Osteoblast (primary cell): ENCODE data around the gene CEP164. TPM values are rescaled to one million over a fixed set of nuclear protein-coding genes. Genes with fewer than 3 reads are reported as not detected.
"Not testable (repeated sequence)": the region's sequence is repeated elsewhere in the genome, so short reads cannot be mapped to it uniquely, and the experiment has no call there.

ENCODE experiments used
- DNase-seq: peaks from one replicate; pipeline ENCODE4 v3.0.0; 2011; ENCODE audit warnings: low spot score, mixed read lengths; ENCODE audit not compliant: insufficient read length; ENCODE audit errors: missing footprints
- H2AFZ ChIP-seq: 2 replicates; pipeline ENCODE4 v1.6.0; 2011; ENCODE audit warnings: mild to moderate bottlenecking, low read length
- H3K27ac ChIP-seq: 2 replicates; pipeline ENCODE4 v1.5.1; 2011; ENCODE audit warnings: mild to moderate bottlenecking, low read depth, low read length, moderate library complexity
- H3K27me3 ChIP-seq: 2 replicates; pipeline ENCODE4 v1.6.0; 2012; ENCODE audit warnings: mild to moderate bottlenecking, control low read depth, inconsistent platforms, low read length, moderate library complexity; ENCODE audit not compliant: insufficient read depth
- H3K36me3 ChIP-seq: 2 replicates; pipeline ENCODE4 v1.5.1; 2011; ENCODE audit warnings: mild to moderate bottlenecking, low read length, control low read depth, moderate library complexity; ENCODE audit not compliant: insufficient read depth
- H3K4me1 ChIP-seq: 2 replicates; pipeline ENCODE4 v1.5.1; 2011; ENCODE audit warnings: mild to moderate bottlenecking, low read length, control low read depth, moderate library complexity; ENCODE audit not compliant: insufficient read depth
- H3K4me2 ChIP-seq: 2 replicates; pipeline ENCODE4 v1.6.0; 2011; ENCODE audit warnings: mild to moderate bottlenecking, low read length; ENCODE audit not compliant: insufficient read depth
- H3K4me3 ChIP-seq: fragments of 200-600 bp; sonication (generic); 3 replicates; pipeline ENCODE4 v1.5.1; 2012; ENCODE audit warnings: mild to moderate bottlenecking, low read length, inconsistent platforms; ENCODE audit not compliant: insufficient read depth
- H3K79me2 ChIP-seq: 2 replicates; pipeline ENCODE4 v1.6.0; 2012; ENCODE audit warnings: mild to moderate bottlenecking, low read length, control low read depth, inconsistent platforms; ENCODE audit not compliant: insufficient read depth
- H3K9me3 ChIP-seq: 2 replicates; pipeline ENCODE4 v1.5.1; 2011; ENCODE audit warnings: low read depth, low read length, control low read depth
- H4K20me1 ChIP-seq: 2 replicates; pipeline ENCODE4 v1.6.0; 2012; ENCODE audit warnings: mild to moderate bottlenecking, low read length, control low read depth; ENCODE audit not compliant: insufficient read depth
- total RNA-seq: library from RNA; depleted of rRNA; stranded (reverse); fragments of >200 nt; gene quantifications from 2 replicates; pipeline ENCODE4 v1.2.3, GENCODE V29; 2012
- TF ChIP-seq, protein P1 (sequence below): IDR thresholded peaks from 2 replicates; pipeline ENCODE4 v1.5.1; 2011; ENCODE audit warnings: mild to moderate bottlenecking, low read depth, low read length, moderate library complexity; ENCODE audit errors: extremely low read depth

The CEP164 gene
- total RNA-seq, 1 donor = 38.0 TPM

- H3K27me3 ChIP-seq = no peaks in the 10 kb centered on the region
- DNase-seq = peak; percentile 98
- H3K27ac ChIP-seq = peak within 1 kb of the TSS; percentile 51
- H3K4me3 ChIP-seq = peak within 1 kb of the TSS; percentile 74
- no peaks in the 10 kb centered on the region for H3K9me3 ChIP-seq
- H3K4me2 ChIP-seq = peak within 1 kb of the TSS; percentile 98
- H3K36me3 ChIP-seq = no peaks in the 10 kb centered on the region
- H2AFZ ChIP-seq = peak within 1 kb of the TSS; percentile 94
- peaks cover 26% of the 10 kb centered on the region for H3K79me2 ChIP-seq
- peaks cover 16% of the 10 kb centered on the region for H4K20me1 ChIP-seq
- peaks cover 27% of the 10 kb centered on the region for H3K4me1 ChIP-seq
- TF ChIP-seq, protein P1, sequence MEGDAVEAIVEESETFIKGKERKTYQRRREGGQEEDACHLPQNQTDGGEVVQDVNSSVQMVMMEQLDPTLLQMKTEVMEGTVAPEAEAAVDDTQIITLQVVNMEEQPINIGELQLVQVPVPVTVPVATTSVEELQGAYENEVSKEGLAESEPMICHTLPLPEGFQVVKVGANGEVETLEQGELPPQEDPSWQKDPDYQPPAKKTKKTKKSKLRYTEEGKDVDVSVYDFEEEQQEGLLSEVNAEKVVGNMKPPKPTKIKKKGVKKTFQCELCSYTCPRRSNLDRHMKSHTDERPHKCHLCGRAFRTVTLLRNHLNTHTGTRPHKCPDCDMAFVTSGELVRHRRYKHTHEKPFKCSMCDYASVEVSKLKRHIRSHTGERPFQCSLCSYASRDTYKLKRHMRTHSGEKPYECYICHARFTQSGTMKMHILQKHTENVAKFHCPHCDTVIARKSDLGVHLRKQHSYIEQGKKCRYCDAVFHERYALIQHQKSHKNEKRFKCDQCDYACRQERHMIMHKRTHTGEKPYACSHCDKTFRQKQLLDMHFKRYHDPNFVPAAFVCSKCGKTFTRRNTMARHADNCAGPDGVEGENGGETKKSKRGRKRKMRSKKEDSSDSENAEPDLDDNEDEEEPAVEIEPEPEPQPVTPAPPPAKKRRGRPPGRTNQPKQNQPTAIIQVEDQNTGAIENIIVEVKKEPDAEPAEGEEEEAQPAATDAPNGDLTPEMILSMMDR = peak; percentile 41
Observed at GRCh38 chr11:117316197-117316961, 11.3 kb upstream of the CEP164 start, which contains the start of gene BACE1. TSS of gene BACE1 (minus strand) at chr11:117316256. CDS start at chr11:117315795, 461 bp downstream.

- H3K4me3 ChIP-seq = no peak overlapping the region
- no peaks in the 10 kb centered on the region for H3K27me3 ChIP-seq
- H3K79me2 ChIP-seq = peaks cover 20% of the 10 kb centered on the region
- H2AFZ ChIP-seq = no peak overlapping the region
- H3K27ac ChIP-seq = peak overlapping the region; percentile 0
- H3K36me3 ChIP-seq = no peaks in the 10 kb centered on the region
- peaks cover 14% of the 10 kb centered on the region for H4K20me1 ChIP-seq
- peaks cover 27% of the 10 kb centered on the region for H3K4me1 ChIP-seq
- H3K4me2 ChIP-seq = no peak overlapping the region
- no peaks in the 10 kb centered on the region for H3K9me3 ChIP-seq
- DNase-seq = no peak
- TF ChIP-seq, protein P1 = no peak
Observed at GRCh38 chr11:117318738-117319137, 8.9 kb upstream of the CEP164 start.

GRCh38 chr11:117319214-117319840 lies 8.3 kb upstream of the CEP164 start:
- no peak overlapping the region for H3K4me3 ChIP-seq
- H2AFZ ChIP-seq = no peak overlapping the region
- H4K20me1 ChIP-seq = peaks cover 8% of the 10 kb centered on the region
- peaks cover 21% of the 10 kb centered on the region for H3K4me1 ChIP-seq
- no peaks in the 10 kb centered on the region for H3K27me3 ChIP-seq
- TF ChIP-seq, protein P1 = no peak
- peaks cover 14% of the 10 kb centered on the region for H3K79me2 ChIP-seq
- DNase-seq = peak; percentile 81
- peak overlapping the region; percentile 45 for H3K4me2 ChIP-seq
- no peaks in the 10 kb centered on the region for H3K9me3 ChIP-seq
- no peaks in the 10 kb centered on the region for H3K36me3 ChIP-seq
- peak overlapping the region; percentile 0 for H3K27ac ChIP-seq

- Histone ChIP-seq H3K79me2 (peaks cover 32% of the 10 kb centered on the region), H3K4me2 (peak overlapping the region; percentile 87)
- DNase-seq = not testable (repeated sequence)
Observed at GRCh38 chr11:117327255-117327566, 443 bp upstream of the CEP164 start.

More at GRCh38 chr11:117327255-117327566, 443 bp upstream of the CEP164 start:
- peaks cover 11% of the 10 kb centered on the region for H3K4me1 ChIP-seq
- peaks cover 12% of the 10 kb centered on the region for H4K20me1 ChIP-seq
- not testable (repeated sequence) for H3K27me3 ChIP-seq, H3K36me3 ChIP-seq, H3K9me3 ChIP-seq
- H3K4me3 ChIP-seq = peak overlapping the region; percentile 91
- peak overlapping the region; percentile 63 for H2AFZ ChIP-seq
- H3K27ac ChIP-seq = peak overlapping the region; percentile 90
